ENCODE results near the gene ANKRD20A1.
"Not testable (repeated sequence)": the region's sequence is repeated elsewhere in the genome, so short reads cannot be mapped to it uniquely, and the experiment has no call there.

ANKRD20A1 gene

DNA sequence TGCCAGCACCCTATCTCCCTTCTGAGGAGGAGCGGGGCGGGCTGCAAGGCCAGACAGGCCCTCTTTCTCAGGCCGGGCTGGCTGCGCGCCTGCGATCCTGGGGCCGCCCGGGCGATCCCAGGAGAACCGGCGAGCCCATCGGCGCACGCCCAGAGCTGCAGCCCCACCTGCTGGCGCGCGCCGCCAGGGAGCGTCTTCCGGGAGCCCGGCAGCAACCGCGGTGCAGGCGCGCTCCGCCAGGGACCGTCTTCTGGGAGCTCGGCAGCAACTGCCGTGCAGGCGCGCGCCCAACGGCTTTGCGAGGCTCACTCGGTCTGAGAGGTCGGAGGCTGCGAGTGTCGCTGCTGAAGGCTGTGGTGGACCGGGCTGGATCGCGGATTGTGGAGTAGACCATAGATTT lies at the start of gene ANKRD20A1:
TSS of gene ANKRD20A1 (plus strand) at position 61 of the 400 bp plus-strand sequence. CDS start 496 bp downstream, outside the sequence.
- DNase-seq = not testable (repeated sequence)

DNA sequence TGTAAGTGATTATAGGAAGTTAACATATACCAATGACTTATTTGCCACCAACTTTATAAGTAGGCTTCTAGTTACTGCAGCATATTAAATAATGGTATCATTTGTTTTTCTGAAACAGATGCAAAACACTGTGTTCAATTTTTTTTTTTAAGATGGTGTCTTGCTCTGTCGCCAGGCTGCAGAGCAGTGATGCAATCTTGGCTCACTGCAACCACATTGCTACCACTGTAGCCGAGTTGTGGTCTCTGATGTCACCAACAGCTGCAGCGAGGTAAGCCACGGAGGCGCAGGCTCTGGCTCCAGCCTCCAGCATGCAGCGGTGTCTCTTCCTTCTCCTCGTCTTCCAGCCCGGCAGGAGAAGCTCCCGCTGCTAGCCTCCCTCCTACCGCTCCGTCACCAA lies 26.6 kb upstream of the ANKRD20A1 start:
- DNase-seq = not testable (repeated sequence)
